GM21786 (cell line): ENCODE measurements around the gene GOSR2.
"Not testable (repeated sequence)": the region's sequence is repeated elsewhere in the genome, so short reads cannot be mapped to it uniquely, and the experiment has no call there.

Experiments
- ATAC-seq: cut with Tn5 transposase; IDR thresholded peaks from one replicate; pipeline ENCODE4 v1.9.1; 2021; ENCODE audit not compliant: unreplicated experiment

The GOSR2 gene

DNA sequence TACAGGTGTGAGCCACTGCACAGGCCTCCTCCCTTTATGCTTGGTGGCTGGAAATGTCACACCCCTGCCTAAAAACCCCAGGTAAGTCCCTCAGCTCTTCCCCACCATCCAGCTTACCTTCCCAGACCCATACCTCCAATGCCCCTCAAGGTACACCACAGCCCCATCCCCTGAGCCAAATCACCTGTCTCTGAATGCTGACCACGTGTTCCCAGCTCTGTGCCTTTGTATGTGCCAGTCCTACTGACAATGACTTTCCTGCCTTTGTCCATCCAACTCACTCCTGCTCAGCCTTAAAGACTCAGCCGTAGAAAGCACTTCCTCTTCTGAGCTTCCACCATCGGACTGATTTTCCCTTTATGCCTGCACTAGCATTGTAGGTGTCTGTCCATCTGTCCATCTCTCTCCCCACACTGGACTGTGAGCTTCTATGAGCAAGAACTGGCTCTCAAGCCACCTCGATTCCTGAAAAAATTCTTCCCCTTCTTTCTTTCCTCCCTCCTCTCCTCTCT lies 30.7 kb upstream of the GOSR2 start:
- ATAC-seq = no peak

DNA sequence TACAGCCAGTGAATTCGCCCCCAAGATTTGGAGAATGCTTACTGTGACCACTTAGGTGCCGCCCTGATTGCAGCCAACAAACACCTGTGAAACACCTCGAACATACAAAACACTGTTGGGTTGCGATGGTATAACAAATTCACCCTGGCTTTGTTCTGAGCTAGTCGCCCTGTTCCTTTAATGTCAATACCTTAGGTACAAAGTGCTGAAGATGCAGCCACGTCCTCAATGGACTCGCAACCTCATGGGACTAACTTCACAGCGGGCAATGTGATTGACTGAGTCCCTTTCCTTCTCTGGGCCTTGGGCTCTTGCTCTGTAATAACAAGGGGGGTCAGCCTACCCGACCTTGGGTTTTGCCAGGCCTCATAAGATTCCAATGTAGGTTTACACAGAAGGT lies 28.9 kb upstream of the GOSR2 start:
- ATAC-seq = no peak

DNA sequence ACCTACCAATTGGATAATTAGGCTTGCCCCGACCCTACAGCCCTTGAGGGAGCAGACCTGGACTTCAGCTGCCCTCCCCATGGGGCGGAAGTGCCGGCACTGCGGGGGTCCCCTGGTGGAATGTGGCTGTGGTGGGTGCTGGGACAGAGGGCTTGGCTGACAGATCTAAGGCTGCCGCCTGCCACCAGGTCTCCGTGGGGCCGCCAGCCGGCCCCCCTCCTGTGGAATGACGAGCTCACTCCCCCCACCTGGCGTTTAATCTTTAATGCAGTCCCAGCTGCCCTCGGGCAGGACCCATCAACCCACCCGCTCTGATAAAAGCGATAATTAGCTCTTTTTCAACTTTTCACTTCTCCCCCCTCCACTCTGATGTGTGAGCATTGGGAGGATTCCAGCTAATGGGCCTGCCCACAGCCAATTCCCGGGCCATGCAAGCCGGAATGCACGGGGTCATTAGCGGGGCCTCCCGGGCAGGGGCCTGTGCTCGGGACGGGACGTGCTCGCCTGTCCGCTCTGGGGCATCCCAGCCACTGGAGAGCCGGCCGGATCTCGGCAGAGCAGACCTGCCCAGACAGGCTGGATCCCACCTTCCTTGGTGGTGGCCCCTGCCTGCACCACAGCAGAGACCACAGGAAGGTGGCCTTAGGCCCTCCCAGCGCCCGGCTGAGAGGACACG lies 28.3 kb upstream of the GOSR2 start:
- ATAC-seq = no peak

DNA sequence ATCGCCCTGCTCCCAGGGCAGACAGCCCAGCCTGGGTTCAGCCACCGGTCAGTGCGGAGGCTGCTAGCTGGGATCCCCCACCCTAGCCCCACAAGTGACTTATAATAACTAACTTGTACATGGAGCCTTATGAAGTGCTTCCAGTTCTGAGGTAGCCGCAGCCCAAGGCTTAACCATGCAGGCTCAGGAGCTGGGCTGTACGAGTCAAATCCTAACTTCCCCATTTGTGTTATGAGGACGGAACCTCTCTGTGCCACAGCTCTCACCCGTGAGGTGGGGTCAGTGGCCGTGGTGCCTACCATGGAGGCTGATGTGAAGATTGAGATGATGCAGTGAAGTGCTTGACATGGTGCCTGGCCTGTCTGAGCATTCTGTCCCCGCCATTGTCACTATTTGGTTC lies 27.8 kb upstream of the GOSR2 start:
- ATAC-seq = no peak

DNA sequence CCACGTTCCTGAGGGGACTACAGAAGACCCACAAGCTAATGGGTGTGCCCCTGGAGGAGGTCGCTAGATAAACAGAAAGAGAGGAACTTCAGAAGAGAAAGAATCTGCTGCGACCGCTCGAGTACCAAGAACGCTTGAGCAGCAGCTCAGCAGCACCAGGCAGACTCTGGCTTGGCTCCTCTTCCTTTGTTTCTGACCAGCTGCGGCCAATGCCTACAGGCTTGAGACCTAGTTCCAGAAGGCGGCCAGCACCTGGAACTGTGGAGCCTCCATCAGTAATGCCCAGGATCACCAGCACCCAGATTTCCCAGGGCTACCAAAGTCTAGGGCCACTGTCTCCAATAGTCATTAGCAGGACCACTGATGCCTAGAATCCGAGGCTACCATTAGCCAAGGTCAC lies 26.0 kb upstream of the GOSR2 start:
- ATAC-seq = no peak

DNA sequence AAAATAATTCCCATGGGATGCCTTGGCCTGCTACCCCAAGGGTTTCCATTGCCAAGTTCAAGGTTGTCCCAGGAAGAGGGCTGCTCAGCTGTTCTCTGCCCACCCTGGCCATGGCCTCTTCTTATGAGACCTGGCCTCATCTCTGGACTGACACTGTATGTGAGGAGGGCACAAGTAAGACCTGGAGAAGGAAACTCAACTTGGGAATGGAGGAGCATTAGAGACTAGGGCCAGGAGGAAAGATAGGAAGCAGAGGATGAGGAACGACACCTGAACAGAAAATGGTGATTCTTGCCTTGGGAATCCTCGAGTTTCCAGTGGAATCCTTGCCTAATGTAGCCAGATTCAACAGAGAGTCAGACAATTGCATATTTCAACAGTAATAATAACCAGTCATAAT lies 24.6 kb upstream of the GOSR2 start:
- ATAC-seq = no peak

DNA sequence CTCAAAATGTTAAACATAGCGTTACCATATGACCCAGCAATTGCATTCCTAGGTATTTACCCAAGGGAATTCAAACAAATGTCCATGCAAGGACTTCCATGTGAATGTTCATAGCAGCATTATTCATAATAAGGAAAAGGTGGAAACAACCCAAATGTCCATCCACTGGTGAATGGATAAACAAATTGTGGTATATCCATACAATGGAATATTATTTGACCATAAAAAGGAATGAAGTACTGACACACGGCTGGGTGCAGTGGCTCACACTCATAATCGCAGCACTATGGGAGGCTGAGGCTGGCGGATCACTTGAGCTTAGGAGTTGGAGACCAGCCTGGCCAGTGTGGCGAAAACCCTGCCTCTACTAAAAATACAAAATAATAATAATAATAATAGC lies 24.1 kb upstream of the GOSR2 start:
- ATAC-seq = no peak

DNA sequence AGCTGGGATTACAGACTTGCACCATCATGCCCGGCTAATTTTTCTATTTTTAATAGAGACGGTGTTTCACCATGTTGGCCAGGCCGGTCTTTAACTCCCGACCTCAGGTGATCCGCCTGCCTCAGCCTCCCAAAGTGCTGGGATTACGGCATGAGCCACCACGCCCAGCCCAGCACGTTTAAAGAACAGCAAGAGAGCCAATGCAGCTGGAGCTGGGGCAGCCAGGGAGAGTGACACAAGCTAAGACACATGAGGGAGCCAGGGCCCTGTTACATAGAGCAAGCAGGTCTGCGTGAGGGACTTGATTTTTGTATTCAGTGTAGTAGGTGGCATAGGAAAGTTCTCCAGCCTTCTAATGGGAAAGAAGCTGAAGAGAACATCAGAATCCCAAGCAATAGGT lies 21.7 kb upstream of the GOSR2 start:
- no peak for ATAC-seq

DNA sequence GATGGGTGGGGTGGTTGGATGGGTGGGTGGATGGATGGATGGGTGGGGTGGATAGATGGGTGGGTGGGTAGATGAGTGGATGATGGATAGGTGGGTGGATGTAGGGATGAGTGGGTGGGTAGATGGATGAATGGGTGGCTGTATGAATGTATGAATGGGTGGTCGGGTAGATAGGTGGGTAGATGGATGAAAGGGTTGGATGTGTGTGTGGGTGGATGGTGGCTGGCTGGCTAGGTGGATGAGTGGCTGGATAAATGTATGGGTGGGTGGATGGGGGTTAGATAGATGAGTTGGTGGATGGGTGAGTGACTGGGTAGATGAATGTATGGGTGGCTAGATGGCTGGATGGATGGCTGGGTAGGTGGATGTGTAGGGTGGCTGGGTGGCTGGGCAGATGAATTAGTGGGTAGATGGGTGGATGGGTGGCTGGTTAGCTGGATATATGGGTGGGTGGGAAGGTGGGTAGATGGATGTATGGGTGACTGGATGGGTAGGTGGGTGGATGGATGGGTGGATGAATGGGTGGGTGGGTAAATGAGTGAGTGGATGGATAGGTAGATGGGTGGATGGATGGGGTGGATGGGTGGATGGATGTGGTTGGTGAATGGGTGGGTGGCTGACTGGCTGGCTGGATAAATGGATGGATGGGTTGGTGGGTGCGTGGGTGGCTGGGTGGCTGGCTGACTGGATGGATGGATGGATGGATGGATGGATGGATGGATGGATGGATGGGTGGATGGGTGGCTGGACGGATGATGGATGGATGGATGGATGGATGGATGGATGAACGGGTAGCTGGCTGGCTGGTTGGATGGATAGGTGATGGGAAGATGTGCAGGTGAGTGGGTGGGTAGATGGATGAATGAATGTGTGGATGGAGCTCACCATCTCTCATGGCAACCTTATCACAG lies 18.9 kb upstream of the GOSR2 start:
- no peak for ATAC-seq

DNA sequence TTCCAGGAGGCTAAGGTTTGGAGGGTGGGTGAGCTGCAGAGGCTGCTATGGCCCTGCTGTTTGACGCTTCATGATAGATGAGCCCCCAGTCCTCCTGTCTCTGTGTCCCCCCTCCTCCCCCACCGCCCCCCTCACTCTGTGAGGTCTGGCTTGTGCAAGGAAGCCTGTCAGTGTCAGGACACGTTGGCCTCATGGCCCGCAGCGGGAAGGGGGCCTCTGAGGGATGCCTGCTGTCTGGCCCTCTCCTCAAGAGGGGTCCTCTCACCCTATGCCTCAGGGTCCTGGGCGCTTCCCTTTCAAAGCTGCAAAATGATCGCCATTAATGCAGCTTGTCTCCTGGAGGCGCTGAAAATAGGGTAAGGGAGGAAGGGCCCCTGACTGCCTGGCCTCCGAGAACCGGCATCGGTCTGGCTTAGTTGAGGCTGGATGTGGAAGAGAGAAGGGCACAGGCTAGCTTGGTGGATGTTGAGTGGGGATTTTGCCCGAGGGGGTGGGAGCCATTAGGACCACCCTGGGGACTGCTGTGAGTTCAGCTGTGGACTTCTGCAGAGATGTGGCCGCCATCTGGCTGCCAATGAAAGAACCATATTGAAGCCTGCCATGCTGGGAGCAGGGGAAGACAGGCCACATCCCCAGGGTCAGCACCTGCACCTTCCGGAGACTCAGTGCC lies 14.8 kb upstream of the GOSR2 start:
- ATAC-seq = no peak

DNA sequence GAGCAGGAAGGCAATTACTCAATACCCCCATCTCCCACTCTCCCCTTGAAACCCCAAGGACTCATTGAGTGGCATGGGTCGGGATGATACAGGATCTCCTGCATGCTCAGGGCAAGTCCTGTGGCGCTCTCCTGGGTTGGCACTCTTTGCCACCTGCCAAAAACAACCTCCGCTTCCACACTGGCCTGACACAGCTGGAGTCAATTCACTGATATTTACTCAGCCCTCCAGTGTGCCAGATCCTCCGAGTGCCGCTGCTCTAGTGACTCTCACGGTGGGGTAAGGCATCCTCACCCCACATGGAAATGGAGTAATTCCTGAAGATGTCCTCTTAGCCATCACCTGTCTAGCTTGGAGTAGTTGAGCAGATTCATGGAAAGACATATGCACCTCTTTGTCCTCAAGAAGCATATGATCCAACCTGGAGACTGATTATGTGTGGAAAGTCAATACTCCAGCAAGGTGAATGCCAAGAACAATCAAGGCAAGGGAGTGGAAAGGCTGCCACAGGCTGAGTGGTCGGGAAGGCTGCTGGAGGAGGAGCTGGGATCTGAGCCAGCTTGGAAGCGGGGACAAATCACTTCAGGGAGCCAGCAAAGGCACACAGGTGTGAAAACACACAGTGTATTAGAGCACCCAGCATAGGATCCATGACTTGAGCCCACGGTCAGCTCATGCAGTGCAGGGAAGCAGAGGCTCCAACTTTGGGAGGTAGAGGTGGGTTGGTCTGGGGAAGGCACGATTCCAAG lies 12.6 kb upstream of the GOSR2 start:
- ATAC-seq = no peak

DNA sequence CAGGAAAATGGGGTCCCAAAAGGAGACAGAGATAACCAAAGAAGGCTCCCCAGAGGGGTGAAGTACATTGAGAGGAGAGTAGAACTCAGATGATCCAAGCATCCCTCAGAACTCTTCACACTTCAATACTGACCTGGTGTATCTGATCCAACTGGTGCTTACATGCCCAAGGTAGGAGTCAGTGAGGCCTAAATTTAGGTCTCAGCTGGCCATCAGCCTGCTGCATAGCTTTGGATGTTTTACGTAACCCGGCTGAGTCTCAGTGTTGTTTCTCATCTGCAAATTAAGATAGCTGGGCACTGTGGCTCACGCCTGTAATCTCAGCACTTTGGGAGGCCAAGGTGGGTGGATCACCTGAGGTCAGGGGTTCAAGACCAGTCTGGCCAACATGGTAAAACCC lies 11.6 kb upstream of the GOSR2 start:
- ATAC-seq = no peak

DNA sequence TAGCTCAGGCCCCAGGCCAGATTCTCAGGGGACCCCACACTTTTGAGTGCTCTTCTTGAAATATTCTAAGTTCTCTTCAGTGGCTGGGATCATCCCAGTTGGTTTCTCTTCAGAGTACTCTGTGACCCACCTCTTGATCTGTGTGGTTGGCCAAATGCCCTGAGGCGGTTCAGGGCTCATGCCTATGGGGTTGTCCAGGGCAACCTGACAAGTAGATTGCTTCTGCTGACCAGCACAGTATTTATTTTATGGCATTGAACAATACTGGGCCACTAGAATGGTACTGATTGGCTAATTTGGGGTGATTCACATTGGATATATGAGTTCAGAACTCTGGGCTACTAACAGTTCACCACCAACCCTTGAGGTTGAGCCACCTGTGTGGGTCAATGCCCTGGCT lies 7.4 kb upstream of the GOSR2 start:
- ATAC-seq = no peak

DNA sequence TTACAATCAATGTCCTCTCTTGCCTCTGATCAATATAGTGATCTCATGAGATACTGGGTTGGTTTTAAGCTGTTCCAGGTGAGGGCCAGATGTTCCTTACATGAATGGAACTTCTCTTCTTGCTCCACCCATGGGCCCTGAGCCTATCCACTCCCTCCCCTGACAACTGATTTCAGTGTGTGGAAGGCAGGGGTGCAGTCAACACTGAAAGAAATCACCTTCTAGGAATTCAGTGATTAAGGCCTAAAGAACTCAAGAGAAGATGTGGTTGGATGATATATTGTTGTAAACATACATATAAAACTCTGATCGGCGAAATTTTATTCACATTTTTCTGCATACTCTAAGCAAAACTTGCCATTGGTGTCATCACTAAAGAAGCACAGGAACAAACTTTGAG lies 6.7 kb upstream of the GOSR2 start:
- no peak for ATAC-seq

DNA sequence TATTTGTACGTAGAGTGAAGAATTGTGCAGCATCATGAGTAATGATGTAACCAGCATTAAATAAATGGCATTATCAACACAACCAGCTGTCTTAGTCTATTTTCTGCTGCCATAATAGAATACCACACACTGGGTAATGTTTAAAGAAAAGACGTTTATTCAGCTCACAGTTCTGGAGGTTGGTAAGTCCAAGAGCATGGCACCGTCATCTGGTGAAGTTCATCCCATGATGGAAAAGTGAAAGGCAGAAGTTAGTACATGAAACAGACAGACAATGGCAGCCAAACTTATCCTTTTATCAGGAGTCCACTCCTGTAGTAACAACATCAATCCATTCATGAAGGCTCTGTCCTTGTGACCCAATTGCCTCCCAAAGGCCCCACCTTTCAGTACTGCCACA lies 6.3 kb upstream of the GOSR2 start:
- no peak for ATAC-seq

DNA sequence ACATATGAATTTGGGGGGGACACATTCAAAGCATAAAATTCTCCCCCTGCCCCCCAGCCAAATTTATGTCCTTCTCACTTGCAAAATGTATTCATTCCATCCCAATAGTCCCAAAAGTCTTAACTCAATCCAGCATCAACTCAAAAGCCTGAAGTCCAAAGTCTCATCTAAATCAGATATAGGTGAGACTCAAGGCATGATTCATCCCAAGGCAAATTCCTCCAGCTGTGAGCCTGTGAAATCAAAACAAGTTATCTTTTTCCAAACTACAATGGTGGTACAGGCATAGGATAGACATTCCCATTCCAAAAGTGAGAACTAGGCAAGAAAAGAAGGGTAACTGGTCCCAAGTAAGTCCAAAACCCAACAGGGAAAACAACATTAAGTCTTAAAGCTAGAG lies 5.9 kb upstream of the GOSR2 start:
- no peak for ATAC-seq

DNA sequence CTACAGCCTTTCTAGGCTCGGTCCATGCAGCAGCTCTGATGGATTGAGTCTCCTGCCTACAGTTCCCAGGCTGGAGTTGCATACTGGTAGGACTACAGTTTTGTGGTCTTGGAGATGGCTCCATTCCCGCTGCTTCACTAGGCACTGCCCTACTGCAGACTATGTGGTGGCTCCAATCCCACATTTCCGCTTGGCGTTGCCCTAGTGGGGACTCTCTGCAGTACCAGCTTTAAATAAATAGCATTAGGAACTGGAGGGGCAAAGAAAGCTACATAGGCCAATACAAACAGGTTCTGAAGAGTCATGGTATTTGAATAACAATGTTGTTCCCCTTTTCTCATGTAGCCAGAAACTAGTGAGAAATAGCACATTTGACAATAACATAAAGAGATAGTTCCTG lies 5.4 kb upstream of the GOSR2 start:
- no peak for ATAC-seq

DNA sequence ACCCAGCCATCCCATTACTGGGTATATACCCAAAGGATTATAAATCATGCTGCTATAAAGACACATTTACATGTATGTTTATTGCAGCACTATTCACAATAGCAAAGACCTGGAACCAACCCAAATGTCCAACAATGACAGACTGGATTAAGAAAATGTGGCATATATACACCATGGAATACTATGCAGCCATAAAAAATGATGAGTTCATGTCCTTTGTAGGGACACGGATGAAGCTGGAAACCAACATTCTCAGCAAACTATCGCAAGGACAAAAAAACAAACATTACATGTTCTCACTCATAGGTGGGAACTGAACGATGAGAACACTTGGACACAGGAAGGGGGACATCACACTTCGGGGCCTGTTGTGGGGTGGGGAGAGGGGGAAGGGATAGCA lies 998 bp upstream of the GOSR2 start:
- ATAC-seq = not testable (repeated sequence)

DNA sequence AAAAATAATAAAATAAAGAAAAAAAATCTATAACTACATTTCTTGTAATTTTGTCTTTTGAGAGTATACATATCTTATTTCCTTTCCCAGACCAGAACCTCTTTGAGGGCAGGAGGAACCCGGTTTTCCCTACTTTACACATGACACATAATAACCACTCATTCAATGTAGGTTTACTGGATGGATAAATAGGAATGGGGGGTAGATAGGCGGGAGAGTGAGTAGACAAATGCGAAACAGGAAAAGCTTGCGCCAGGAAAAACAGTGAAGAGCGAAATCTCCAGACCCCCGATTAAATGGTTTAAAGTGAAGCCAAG lies 515 bp upstream of the GOSR2 start:
- no peak for ATAC-seq

DNA sequence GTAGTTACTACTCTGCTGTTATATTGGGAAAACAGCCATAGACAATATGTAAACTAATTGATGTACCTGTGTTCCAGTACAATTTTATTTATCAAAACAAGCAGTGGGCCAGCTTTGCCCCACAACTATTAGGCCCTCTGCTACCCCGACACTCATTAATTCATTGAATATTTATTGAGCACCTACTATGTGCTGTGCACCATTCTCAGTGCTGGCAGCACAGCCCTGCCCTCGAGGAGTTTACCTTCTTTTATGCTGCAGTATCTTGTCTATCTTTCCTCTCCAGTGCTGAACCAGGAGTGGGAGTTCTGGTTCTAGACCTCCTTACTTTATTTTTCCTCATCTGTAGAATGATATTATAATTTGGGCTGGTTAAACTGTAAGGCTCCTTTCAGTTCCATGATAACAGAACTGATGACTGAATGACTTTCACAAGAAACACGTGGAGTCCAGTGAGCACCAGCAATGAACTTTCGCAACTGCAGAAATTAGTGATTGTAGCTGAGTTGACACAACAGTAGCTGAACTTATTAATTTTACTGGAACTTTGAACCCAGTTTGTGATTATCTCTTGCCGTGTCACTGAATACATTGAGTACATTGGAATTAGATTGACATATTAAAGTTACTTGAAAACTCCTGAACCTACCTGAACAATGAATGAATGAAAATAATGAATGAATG lies 2.4 kb downstream of the GOSR2 start:
- ATAC-seq = no peak
